Ishikawa (cell line): ENCODE measurements around the gene RPS6KA4.

Experiments used
- CEBPB ChIP-seq: IDR thresholded peaks from 2 replicates; pipeline ENCODE4 v1.6.1; 2012
- CREB1 ChIP-seq: IDR thresholded peaks from 2 replicates; pipeline ENCODE4 v1.6.1; 2012; ENCODE audit warnings: low read depth
- EP300 ChIP-seq: IDR thresholded peaks from 2 replicates; pipeline ENCODE4 v1.6.1; 2012; ENCODE audit warnings: borderline replicate concordance
- FOXM1 ChIP-seq: IDR thresholded peaks from 2 replicates; pipeline ENCODE4 v1.6.1; 2012; ENCODE audit warnings: low read depth, borderline replicate concordance
- NFIC ChIP-seq: IDR thresholded peaks from 2 replicates; pipeline ENCODE4 v1.6.1; 2012
- RAD21 ChIP-seq: IDR thresholded peaks from 2 replicates; pipeline ENCODE4 v1.6.1; 2012; ENCODE audit warnings: low read depth
- TCF12 ChIP-seq: IDR thresholded peaks from 2 replicates; pipeline ENCODE4 v1.6.1; 2012; ENCODE audit warnings: low read depth
- USF1 ChIP-seq: IDR thresholded peaks from 2 replicates; pipeline ENCODE4 v1.6.1; 2012
- YY1 ChIP-seq: IDR thresholded peaks from 2 replicates; pipeline ENCODE4 v1.6.1; 2012; ENCODE audit warnings: low read depth
- ZBTB7A ChIP-seq: IDR thresholded peaks from 2 replicates; pipeline ENCODE4 v1.6.1; 2012; ENCODE audit warnings: low read depth
- TF ChIP-seq, protein P1 (sequence below): IDR thresholded peaks from 2 replicates; pipeline ENCODE4 v1.6.1; 2012; ENCODE audit warnings: low read depth, mild to moderate bottlenecking

DNA sequence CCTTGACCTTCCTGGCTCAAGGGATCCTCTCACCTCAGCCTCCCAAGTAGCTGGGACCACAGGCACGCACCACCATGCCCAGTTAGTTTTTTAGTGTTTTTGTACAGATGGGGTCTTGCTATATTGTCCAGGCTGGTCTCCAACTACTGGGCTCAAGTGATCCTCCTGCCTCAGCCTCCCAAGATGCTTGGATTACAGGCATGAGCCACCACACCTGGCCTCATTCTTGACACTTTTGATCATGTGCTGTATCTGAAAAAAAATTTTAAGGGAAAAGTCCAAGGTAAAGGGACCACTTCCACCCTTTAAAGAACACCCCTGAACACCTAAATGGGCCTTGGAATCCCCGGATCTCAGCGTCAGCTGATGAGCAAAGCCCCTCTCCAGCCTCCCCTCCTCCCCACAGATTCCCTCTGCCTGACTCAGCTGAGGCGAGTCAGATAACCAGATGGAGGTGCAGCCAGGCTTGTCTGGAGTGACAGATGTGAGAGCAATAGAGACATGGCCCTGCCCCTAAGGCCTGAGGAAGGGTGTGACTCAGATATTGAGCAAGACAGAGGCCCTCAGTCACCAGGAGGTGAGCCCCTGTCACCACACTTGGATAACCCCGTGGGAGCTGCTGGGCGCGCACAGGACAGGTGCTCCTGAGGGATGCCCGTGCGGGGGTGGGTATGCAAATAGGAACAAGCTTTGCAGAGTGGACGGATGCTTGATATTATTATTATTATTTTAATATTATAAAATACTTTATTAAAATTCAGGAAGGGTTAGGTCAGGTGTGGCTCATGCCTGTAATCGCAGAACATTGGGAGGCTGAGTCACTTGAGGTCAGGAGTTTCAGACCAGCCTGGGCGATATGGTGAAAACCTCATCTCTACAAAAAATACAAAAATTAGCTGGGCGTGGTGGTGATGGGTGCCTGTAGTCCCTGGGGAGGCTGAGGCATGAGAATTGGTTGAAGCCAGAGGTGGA lies 23.9 kb upstream of the RPS6KA4 start:
- peak; percentile 91 for TF ChIP-seq ZBTB7A
- TF ChIP-seq CREB1 = no peak
- TF ChIP-seq EP300 = peak; percentile 78; the same call in 1 of the 2 replicates
- peak; percentile 89 for TF ChIP-seq TCF12
- no peak for TF ChIP-seq RAD21
- TF ChIP-seq YY1 = no peak; the same call in 1 of the 2 replicates
- TF ChIP-seq, protein P1, sequence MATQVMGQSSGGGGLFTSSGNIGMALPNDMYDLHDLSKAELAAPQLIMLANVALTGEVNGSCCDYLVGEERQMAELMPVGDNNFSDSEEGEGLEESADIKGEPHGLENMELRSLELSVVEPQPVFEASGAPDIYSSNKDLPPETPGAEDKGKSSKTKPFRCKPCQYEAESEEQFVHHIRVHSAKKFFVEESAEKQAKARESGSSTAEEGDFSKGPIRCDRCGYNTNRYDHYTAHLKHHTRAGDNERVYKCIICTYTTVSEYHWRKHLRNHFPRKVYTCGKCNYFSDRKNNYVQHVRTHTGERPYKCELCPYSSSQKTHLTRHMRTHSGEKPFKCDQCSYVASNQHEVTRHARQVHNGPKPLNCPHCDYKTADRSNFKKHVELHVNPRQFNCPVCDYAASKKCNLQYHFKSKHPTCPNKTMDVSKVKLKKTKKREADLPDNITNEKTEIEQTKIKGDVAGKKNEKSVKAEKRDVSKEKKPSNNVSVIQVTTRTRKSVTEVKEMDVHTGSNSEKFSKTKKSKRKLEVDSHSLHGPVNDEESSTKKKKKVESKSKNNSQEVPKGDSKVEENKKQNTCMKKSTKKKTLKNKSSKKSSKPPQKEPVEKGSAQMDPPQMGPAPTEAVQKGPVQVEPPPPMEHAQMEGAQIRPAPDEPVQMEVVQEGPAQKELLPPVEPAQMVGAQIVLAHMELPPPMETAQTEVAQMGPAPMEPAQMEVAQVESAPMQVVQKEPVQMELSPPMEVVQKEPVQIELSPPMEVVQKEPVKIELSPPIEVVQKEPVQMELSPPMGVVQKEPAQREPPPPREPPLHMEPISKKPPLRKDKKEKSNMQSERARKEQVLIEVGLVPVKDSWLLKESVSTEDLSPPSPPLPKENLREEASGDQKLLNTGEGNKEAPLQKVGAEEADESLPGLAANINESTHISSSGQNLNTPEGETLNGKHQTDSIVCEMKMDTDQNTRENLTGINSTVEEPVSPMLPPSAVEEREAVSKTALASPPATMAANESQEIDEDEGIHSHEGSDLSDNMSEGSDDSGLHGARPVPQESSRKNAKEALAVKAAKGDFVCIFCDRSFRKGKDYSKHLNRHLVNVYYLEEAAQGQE = no peak
- TF ChIP-seq CEBPB = peak; percentile 99
- TF ChIP-seq USF1 = no peak; the same call in 1 of the 2 replicates
- TF ChIP-seq FOXM1 = no peak
- TF ChIP-seq NFIC = peak; percentile 44; the same call in 1 of the 2 replicates
